ENCODE results near the gene SEC61A2.

Gene SEC61A2

DNA sequence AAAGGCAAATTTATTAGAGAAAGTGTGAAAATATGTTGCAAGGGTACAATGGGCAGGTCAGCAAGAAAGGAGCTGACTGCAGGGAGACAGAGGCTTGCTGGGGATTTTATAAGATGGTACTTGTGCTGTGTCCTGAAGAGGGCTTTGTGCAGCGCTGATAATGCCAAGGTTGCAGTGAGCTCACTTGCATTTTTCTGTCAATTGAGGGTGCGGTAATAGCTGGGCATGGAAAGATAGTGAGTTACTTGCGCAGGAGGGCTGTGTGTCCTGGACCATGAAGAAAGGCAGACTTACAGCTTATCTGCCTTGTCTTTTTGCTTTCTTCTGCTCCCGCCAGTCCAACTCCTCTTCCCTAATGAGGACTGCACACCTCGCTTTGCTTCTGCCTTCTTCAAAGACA is 79.0 kb downstream of the SEC61A2 start:
- no peak for DNase-seq (ENCODE audit: low read depth, low spot score)
- H3K4me3 ChIP-seq: no peak overlapping the region
- no peak overlapping the region for H3K9ac ChIP-seq (ENCODE audit: insufficient read length)
- H3K9me3 ChIP-seq (ENCODE audit: low read depth, low read length): no peaks in the 10 kb centered on the region
- peaks cover 45% of the 10 kb centered on the region for H3K36me3 ChIP-seq (ENCODE audit: insufficient read depth, low read length)
- TF ChIP-seq FOXP2 (optimal IDR thresholded peaks at IDR 0.05; ENCODE audit: control extremely low read depth, extremely low read length, insufficient read depth) (no peak), POLR2AphosphoS5 (IDR thresholded peaks at IDR 0.05; ENCODE audit: borderline replicate concordance, low read depth, low read length) (no peak), EZH2 (IDR thresholded peaks at IDR 0.05) (no peak)
- H3K27ac ChIP-seq: no peak overlapping the region

DNA sequence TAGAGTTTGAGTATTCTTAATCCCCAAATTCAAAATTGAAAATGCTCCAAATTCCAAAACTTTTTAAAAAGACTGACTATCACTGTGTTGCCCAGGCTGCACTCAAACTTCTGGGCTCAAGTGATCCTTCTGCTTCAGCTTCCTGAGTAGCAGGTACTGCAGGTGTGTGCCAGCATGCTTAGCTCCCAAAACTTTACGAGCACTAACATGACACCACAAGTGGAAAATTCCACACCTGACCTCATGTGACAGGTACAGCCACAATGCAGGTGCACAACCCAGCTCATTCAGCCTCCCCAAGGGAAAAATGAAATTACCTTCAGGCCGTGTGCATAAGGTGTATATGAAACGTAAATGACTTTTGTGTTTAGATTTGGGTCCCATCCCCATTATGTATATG is 83.0 kb downstream of the SEC61A2 start:
- no peak overlapping the region for H3K4me3 ChIP-seq
- no peak overlapping the region for H3K9ac ChIP-seq (ENCODE audit: insufficient read length)
- H3K36me3 ChIP-seq (ENCODE audit: insufficient read depth, low read length): peaks cover 39% of the 10 kb centered on the region
- TF ChIP-seq POLR2AphosphoS5 (IDR thresholded peaks at IDR 0.05; ENCODE audit: borderline replicate concordance, low read depth, low read length) (no peak), EZH2 (IDR thresholded peaks at IDR 0.05) (no peak), FOXP2 (optimal IDR thresholded peaks at IDR 0.05; ENCODE audit: control extremely low read depth, extremely low read length, insufficient read depth) (no peak)
- DNase-seq (ENCODE audit: low read depth, low spot score): no peak
- no peak overlapping the region for H3K27ac ChIP-seq
- H3K9me3 ChIP-seq (ENCODE audit: low read depth, low read length): no peaks in the 10 kb centered on the region

DNA sequence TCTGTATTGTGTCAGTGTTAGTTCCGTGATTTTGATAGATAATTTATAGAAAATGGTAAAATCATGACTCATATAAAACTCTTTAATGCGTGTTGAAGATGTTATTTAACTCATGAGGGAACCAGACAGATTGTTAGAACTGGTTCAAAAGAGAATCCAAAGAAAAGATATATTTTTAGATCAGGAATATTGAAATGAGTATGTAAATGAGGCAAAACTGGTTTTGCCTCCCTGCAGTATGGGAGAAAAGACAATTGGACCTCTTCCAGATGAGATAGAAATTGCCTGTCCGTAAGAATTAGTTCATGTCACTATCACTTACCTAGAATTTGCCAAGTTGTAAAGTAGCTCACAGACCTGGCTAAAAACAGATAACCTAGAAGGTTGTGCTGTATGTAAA is 84.1 kb downstream of the SEC61A2 start:
- no peak overlapping the region for H3K4me3 ChIP-seq
- TF ChIP-seq EZH2 (IDR thresholded peaks at IDR 0.05): no peak
- TF ChIP-seq POLR2AphosphoS5 (IDR thresholded peaks at IDR 0.05; ENCODE audit: borderline replicate concordance, low read depth, low read length): no peak
- no peak for TF ChIP-seq FOXP2 (optimal IDR thresholded peaks at IDR 0.05; ENCODE audit: control extremely low read depth, extremely low read length, insufficient read depth)
- H3K9ac ChIP-seq (ENCODE audit: insufficient read length): no peak overlapping the region
- no peaks in the 10 kb centered on the region for H3K9me3 ChIP-seq (ENCODE audit: low read depth, low read length)
- peak overlapping the region; percentile 75 for H3K27ac ChIP-seq
- H3K36me3 ChIP-seq (ENCODE audit: insufficient read depth, low read length): peaks cover 35% of the 10 kb centered on the region
- no peak for DNase-seq (ENCODE audit: low read depth, low spot score)

DNA sequence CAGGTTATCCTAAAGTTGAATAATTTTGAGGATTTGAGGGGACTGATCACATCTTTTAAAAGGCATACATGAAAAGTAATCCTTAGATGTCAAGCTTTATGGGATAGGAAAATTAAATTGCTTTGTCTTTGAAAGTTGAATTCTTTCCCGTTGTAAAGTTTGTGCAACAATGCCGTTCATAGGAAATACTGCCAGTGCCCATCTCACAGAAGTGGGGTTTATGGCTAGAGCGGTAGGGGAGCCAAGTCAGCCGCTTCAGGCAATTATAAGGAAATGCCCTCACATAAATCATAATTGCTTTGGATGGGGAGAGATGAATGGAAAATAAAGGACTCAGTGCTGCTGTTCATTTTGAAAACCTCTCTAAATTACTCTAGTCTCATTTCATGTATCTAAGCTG is 84.6 kb downstream of the SEC61A2 start:
- peaks cover 40% of the 10 kb centered on the region for H3K36me3 ChIP-seq (ENCODE audit: insufficient read depth, low read length)
- H3K9me3 ChIP-seq (ENCODE audit: low read depth, low read length): no peaks in the 10 kb centered on the region
- peak overlapping the region; percentile 75; the same call in 1 of the 2 replicates for H3K27ac ChIP-seq
- TF ChIP-seq EZH2 (IDR thresholded peaks at IDR 0.05) (no peak), POLR2AphosphoS5 (IDR thresholded peaks at IDR 0.05; ENCODE audit: borderline replicate concordance, low read depth, low read length) (no peak), FOXP2 (optimal IDR thresholded peaks at IDR 0.05; ENCODE audit: control extremely low read depth, extremely low read length, insufficient read depth) (no peak)
- H3K9ac ChIP-seq (ENCODE audit: insufficient read length): no peak overlapping the region
- no peak for DNase-seq (ENCODE audit: low read depth, low spot score)
- H3K4me3 ChIP-seq: no peak overlapping the region

DNA sequence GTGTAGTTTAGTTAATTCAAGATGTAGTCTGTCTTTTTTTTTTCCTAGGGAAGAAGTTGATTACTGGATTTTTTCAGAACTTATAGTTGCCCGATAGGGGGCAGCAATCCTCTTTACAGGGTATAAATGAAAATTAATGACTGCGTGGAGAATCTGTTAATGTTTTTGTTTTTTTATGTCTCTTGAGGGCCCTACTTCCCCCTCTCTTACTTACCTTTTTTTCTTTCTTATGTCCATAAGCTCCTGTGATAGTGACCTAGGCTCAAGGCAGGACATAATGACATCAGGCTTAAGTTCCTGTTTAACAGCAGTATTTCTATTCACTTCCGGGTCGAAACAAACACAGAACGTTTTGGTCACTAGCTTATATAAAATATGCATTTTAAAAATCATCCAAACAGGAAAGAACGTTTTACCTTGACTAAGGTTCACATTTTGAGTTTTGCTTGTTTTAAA is 85.3 kb downstream of the SEC61A2 start:
- Histone ChIP-seq H3K9ac (ENCODE audit: insufficient read length) (no peak overlapping the region), H3K36me3 (ENCODE audit: insufficient read depth, low read length) (peaks cover 39% of the 10 kb centered on the region), H3K4me3 (peak overlapping the region; percentile 40), H3K9me3 (ENCODE audit: low read depth, low read length) (no peaks in the 10 kb centered on the region), H3K27ac (peak overlapping the region; percentile 75; the same call in 1 of the 2 replicates)
- TF ChIP-seq FOXP2 (optimal IDR thresholded peaks at IDR 0.05; ENCODE audit: control extremely low read depth, extremely low read length, insufficient read depth): no peak
- TF ChIP-seq POLR2AphosphoS5 (IDR thresholded peaks at IDR 0.05; ENCODE audit: borderline replicate concordance, low read depth, low read length): no peak
- TF ChIP-seq EZH2 (IDR thresholded peaks at IDR 0.05): no peak
- no peak for DNase-seq (ENCODE audit: low read depth, low spot score)
